Measurements from ENCODE around the gene LGALS12.

- TF ChIP-seq CENPX (CRISPR knock-in tag; IDR thresholded peaks at IDR 0.05) (no peak), TP53 (CRISPR knock-in tag; conservative IDR thresholded peaks at IDR 0.05) (no peak), ZNF614 (CRISPR knock-in tag; IDR thresholded peaks at IDR 0.05; ENCODE audit: borderline replicate concordance) (no peak)
Observed at GRCh38 chr11:63563201-63564055, 57.5 kb downstream of the LGALS12 start, which contains the start of gene PLAAT2.
